ENCODE data around the gene NELFB. TPM values are rescaled to one million over a fixed set of nuclear protein-coding genes. Genes with fewer than 3 reads are reported as not detected.

Gene NELFB
- total RNA-seq, 1 experiment from 2014 or later = 40.5 TPM

DNA sequence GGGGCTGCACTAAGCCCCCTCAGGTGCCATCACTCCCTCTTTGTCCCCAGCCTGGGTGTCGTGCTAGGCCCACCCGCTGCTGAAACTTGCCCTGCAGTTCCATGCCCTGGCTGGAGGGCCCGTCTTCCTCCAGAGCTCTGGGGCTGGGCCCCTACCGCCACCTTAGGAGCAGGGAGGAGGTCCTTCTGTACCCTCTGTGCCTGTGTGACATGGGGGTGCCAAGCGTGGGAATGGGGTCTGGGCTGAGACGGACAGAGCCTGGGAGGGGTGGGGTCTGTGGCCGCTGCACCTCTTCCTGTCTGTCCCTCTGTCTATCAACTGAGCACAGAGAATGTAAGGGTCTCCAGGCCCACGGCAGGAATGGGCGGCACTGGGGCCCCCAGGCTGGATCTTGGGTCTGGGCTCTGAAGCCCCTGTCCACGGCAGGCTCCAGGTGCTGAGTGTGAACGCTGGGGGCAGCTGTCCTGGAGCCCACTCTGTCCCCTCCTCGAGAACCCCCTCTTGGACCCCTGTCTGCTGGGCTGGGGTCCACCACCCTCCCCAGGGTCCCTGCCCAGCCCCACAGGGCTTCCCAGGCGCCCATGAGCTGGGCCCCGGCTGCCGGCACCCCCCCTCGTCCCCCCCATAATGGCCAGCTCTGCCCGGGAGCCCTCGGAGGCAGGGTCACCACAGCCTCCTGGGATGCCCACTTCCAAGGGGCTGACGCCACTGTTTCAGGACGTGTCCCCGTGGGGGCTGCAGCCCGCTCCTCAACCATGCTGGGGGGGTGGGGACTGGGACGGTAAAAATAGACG, 62.8 kb downstream of the NELFB start:
- ChIA-PET POLR2A (no interaction called here), CTCF (interaction anchor here (1.1 kb wide), 1 partner anchor 127 kb away, joined by 5 read pairs; no protein-coding TSS in a partner anchor)
- no peak overlapping the region for H3K27ac Mint-ChIP-seq (ENCODE audit: low read depth, unreplicated experiment)
- H3K9me3 Mint-ChIP-seq (ENCODE audit: unreplicated experiment) = no peaks in the 10 kb centered on the region
- intact Hi-C loops (cut with micrococcal nuclease) = no loop called here
- H3K27me3 Mint-ChIP-seq (ENCODE audit: insufficient read depth, unreplicated experiment) = no peaks in the 10 kb centered on the region
- no peaks in the 10 kb centered on the region for H3K36me3 Mint-ChIP-seq (ENCODE audit: insufficient read depth, unreplicated experiment)
- no peak for DNase-seq (ENCODE audit: unreplicated experiment)
- BruUV-seq (replicated peaks) = no TSS peak
- no peaks in the 10 kb centered on the region for H3K4me1 Mint-ChIP-seq (ENCODE audit: insufficient read depth, unreplicated experiment)
- TF ChIP-seq, protein P1, sequence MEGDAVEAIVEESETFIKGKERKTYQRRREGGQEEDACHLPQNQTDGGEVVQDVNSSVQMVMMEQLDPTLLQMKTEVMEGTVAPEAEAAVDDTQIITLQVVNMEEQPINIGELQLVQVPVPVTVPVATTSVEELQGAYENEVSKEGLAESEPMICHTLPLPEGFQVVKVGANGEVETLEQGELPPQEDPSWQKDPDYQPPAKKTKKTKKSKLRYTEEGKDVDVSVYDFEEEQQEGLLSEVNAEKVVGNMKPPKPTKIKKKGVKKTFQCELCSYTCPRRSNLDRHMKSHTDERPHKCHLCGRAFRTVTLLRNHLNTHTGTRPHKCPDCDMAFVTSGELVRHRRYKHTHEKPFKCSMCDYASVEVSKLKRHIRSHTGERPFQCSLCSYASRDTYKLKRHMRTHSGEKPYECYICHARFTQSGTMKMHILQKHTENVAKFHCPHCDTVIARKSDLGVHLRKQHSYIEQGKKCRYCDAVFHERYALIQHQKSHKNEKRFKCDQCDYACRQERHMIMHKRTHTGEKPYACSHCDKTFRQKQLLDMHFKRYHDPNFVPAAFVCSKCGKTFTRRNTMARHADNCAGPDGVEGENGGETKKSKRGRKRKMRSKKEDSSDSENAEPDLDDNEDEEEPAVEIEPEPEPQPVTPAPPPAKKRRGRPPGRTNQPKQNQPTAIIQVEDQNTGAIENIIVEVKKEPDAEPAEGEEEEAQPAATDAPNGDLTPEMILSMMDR (IDR thresholded peaks at IDR 0.05; ENCODE audit: unreplicated experiment) = no peak
- no peak overlapping the region for H3K4me3 Mint-ChIP-seq (ENCODE audit: unreplicated experiment)

DNA sequence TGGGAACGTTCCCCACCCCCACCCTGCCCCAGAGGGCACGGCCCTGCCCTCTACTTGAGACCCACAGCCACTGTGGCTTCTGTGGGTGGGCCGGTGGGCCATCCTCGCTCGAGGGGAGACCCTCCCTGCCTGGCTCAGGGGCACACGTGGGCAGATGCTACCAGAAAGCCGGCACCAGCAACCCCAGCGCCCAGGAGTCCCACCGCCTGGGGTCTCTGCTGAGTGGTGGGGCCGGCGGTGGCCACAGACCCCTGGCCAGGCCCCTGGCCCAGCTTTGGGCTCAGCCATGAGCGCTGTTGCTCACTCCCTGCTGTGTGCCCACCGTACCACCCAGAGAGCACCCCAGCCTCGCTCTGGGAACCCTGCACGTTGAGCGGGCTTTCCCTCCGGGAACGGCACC, 63.5 kb downstream of the NELFB start:
- no peak overlapping the region for H3K27ac Mint-ChIP-seq (ENCODE audit: low read depth, unreplicated experiment)
- TF ChIP-seq, protein P1 (IDR thresholded peaks at IDR 0.05; ENCODE audit: unreplicated experiment) = no peak
- no peaks in the 10 kb centered on the region for H3K27me3 Mint-ChIP-seq (ENCODE audit: insufficient read depth, unreplicated experiment)
- no TSS peak for BruUV-seq (replicated peaks)
- intact Hi-C loops (cut with micrococcal nuclease) = no loop called here
- no peaks in the 10 kb centered on the region for H3K9me3 Mint-ChIP-seq (ENCODE audit: unreplicated experiment)
- DNase-seq (ENCODE audit: unreplicated experiment) = no peak
- H3K36me3 Mint-ChIP-seq (ENCODE audit: insufficient read depth, unreplicated experiment) = no peaks in the 10 kb centered on the region
- H3K4me3 Mint-ChIP-seq (ENCODE audit: unreplicated experiment) = no peak overlapping the region
- ChIA-PET CTCF (interaction anchor here (1.1 kb wide), 1 partner anchor 126 kb away, joined by 5 read pairs; no protein-coding TSS in a partner anchor), POLR2A (no interaction called here)
- H3K4me1 Mint-ChIP-seq (ENCODE audit: insufficient read depth, unreplicated experiment) = no peaks in the 10 kb centered on the region

DNA sequence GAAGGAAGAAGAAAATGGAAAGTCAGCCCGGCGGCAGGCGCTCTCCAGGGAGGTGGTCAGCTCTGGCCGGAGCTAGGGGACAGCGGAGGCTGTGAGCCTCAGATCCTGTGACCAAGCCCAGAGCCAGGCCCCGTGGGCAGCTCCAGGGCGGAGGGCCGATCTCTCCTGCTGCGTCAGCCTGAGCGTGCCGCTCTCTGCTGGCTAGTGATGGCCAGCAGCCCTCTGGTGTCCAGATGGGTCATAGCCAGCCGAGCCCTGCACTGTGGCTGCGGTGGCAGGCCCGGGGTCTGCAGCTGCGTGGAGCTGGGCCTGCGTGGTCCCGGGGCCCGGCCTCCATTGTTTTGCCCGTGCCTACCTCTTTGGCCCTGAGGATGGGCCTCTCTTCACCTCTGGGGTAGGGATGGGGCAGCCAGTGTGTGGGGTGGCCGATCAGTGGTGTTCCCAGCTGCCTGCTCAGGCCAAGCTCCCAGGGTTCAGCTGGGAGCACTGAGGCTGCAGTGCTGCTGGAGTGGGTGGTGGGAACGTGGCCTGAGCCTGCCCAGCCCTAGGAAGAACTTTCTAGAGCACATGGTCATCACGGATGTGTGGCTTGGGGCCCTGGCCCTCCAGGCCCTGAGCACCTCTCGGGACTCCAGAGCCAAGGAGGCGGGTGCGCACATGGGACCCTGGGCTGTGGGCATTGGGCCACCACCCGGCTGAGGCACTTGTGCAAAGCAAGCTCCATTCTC, 64.0 kb downstream of the NELFB start:
- intact Hi-C loops (cut with micrococcal nuclease) = no loop called here
- Mint-ChIP-seq H3K36me3 (ENCODE audit: insufficient read depth, unreplicated experiment) (no peaks in the 10 kb centered on the region), H3K4me1 (ENCODE audit: insufficient read depth, unreplicated experiment) (no peaks in the 10 kb centered on the region), H3K9me3 (ENCODE audit: unreplicated experiment) (no peaks in the 10 kb centered on the region), H3K4me3 (ENCODE audit: unreplicated experiment) (no peak overlapping the region), H3K27ac (ENCODE audit: low read depth, unreplicated experiment) (no peak overlapping the region), H3K27me3 (ENCODE audit: insufficient read depth, unreplicated experiment) (no peaks in the 10 kb centered on the region)
- CTCF ChIA-PET = no interaction called here
- no TSS peak for BruUV-seq (replicated peaks)
- DNase-seq (ENCODE audit: unreplicated experiment) = no peak
- POLR2A ChIA-PET = no interaction called here
- TF ChIP-seq, protein P1 (IDR thresholded peaks at IDR 0.05; ENCODE audit: unreplicated experiment) = no peak

DNA sequence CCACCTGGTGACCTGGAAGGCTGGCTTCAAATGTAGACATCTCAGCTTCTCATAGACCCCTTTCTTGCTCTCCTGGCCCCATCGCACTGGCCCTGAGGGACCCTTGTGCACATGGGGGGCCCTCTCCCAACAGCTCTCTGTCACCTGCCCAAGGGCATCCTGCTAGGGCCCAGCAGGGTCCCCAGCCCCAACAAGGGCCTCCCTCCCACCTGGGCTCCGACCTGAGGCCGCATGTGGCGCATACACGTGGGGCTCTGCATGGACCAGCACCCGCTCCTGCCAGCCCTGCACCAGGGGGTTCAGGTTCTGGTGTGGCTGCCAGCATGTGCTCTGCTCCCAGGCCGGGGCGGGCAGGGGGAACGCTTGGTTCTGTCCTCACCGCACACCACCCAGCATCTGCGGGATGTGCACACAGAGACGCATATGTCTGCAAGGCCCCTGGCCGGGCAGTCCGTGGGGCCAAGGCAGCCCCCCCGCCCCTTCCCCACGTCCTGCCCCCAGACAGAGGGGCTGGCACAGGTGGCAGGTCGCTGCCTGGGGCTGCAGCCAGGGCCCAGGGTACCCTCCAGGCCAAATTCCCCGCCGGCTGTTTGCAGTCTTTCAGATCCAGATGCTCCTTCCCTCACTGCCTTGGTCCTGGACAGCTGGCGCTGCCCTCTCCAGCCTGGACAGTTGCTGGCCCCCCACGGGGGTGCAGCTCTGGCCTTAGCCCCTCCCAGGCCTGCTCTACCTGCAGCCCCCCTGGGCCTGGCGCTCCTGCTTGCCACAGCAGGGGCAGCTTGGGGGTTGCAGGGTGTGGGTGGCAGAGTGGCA, 64.8 kb downstream of the NELFB start:
- no peak overlapping the region for H3K4me3 Mint-ChIP-seq (ENCODE audit: unreplicated experiment)
- no peaks in the 10 kb centered on the region for H3K4me1 Mint-ChIP-seq (ENCODE audit: insufficient read depth, unreplicated experiment)
- intact Hi-C loops (cut with micrococcal nuclease) = no loop called here
- no peaks in the 10 kb centered on the region for H3K9me3 Mint-ChIP-seq (ENCODE audit: unreplicated experiment)
- no peaks in the 10 kb centered on the region for H3K36me3 Mint-ChIP-seq (ENCODE audit: insufficient read depth, unreplicated experiment)
- no peak for DNase-seq (ENCODE audit: unreplicated experiment)
- H3K27ac Mint-ChIP-seq (ENCODE audit: low read depth, unreplicated experiment) = no peak overlapping the region
- POLR2A ChIA-PET = no interaction called here
- no TSS peak for BruUV-seq (replicated peaks)
- TF ChIP-seq, protein P1 (IDR thresholded peaks at IDR 0.05; ENCODE audit: unreplicated experiment) = no peak
- no peaks in the 10 kb centered on the region for H3K27me3 Mint-ChIP-seq (ENCODE audit: insufficient read depth, unreplicated experiment)
- CTCF ChIA-PET = interaction anchor here (0.5 to 0.7 kb wide), 3 partner anchors 167 to 399 kb away, joined by 3 read pairs; no protein-coding TSS in a partner anchor
